K562 (cell line): Measurements from ENCODE around the gene PSMD9. TPM values are rescaled to one million over a fixed set of nuclear protein-coding genes. Genes with fewer than 3 reads are reported as not detected.

ENCODE experiments used
- ADNP ChIP-seq: fragments of 200-800 bp; sonication (Bioruptor generic); IDR thresholded peaks from 2 replicates; pipeline ENCODE4 v1.6.1; 2016; ENCODE audit warnings: missing genetic modification characterization, missing compliant biosample characterization
- ARID1B ChIP-seq: fragments of 450-650 bp; IDR thresholded peaks from 2 replicates; pipeline ENCODE4 v1.6.1; 2016; ENCODE audit warnings: antibody characterized with exemption, mild to moderate bottlenecking, inconsistent platforms
- CBFB ChIP-seq: sonication (generic); formaldehyde crosslinking; IDR thresholded peaks from 2 replicates; pipeline ENCODE4 v1.4.0; 2020; ENCODE audit warnings: mild to moderate bottlenecking, missing genetic modification reagents
- ETV6 ChIP-seq, 3 experiments: fragments of 150-350 bp in 1 of 3; sonication (generic) in 1 of 3; formaldehyde crosslinking in 1 of 3; IDR thresholded peaks; 2 replicates each; pipeline versions ENCODE4 v1.6.1 to v1.8.0; 2014 to 2022; ENCODE audit warnings: borderline replicate concordance in 2 of 3, low read depth in 2 of 3, antibody characterized with exemption in 1 of 3, low read length in 1 of 3, mild to moderate bottlenecking in 1 of 3, missing genetic modification reagents in 1 of 3
- MLLT1 ChIP-seq, 2 experiments: fragments of 450-650 bp; IDR thresholded peaks; 2 replicates each; pipeline ENCODE4 v1.6.1; 2016
- MTA3 ChIP-seq: fragments of 450-650 bp; formaldehyde crosslinking; IDR thresholded peaks from 2 replicates; pipeline ENCODE4 v1.6.1; 2017; ENCODE audit warnings: mild to moderate bottlenecking, borderline replicate concordance
- MYNN ChIP-seq, 2 experiments: sonication (generic); formaldehyde crosslinking in 1 of 2; IDR thresholded peaks; 2 replicates each; pipeline versions ENCODE4 v1.5.0 to v1.6.1; 2016 to 2020; ENCODE audit warnings: antibody characterized with exemption in 1 of 2, missing genetic modification reagents in 1 of 2
- NBN ChIP-seq: fragments of 450-650 bp; IDR thresholded peaks from 2 replicates; pipeline ENCODE4 v1.6.1; 2016; ENCODE audit warnings: low read depth, mild to moderate bottlenecking
- PPARD ChIP-seq: fragments of 250-450 bp; sonication (Bioruptor Pico); IDR thresholded peaks from 2 replicates; pipeline ENCODE4 v1.8.0; 2022; ENCODE audit warnings: inconsistent platforms, mild to moderate bottlenecking, moderate library complexity
- SMARCC2 ChIP-seq: fragments of 450-650 bp; IDR thresholded peaks from 2 replicates; pipeline ENCODE4 v1.6.1; 2017; ENCODE audit warnings: antibody characterized with exemption, moderate library complexity, mild to moderate bottlenecking, low read depth
- SRF ChIP-seq, 2 experiments: fragments of 250-450, 450-650 bp in 1 of 2; sonication (Bioruptor Pico) in 1 of 2; sonication (generic) in 1 of 2; formaldehyde crosslinking; IDR thresholded peaks; 2 replicates each; pipeline versions ENCODE4 v1.5.0 to v1.5.1; 2020 to 2022; ENCODE audit warnings: mild to moderate bottlenecking in 1 of 2, missing genetic modification reagents in 1 of 2
- TEAD4 ChIP-seq, 2 experiments: sonication (generic) in 1 of 2; formaldehyde crosslinking in 1 of 2; IDR thresholded peaks; 2 replicates each; pipeline versions ENCODE4 v1.6.1 to v1.8.0; 2012 to 2022; ENCODE audit warnings: borderline replicate concordance in 1 of 2, inconsistent platforms in 1 of 2, low read length in 1 of 2, mild to moderate bottlenecking in 1 of 2, missing genetic modification reagents in 1 of 2
- ZEB2 ChIP-seq: fragments of 450-650 bp; IDR thresholded peaks from 2 replicates; pipeline ENCODE4 v1.6.1; 2016
- ZNF384 ChIP-seq: IDR thresholded peaks from 2 replicates; pipeline ENCODE4 v1.6.1; 2012; ENCODE audit warnings: low read depth, low read length, improper control_type of control experiment
- ZNF764 ChIP-seq: fragments of 250-450 bp; sonication (Bioruptor Pico); IDR thresholded peaks from 2 replicates; pipeline ENCODE4 v1.4.0; 2020; ENCODE audit warnings: low read depth, mild to moderate bottlenecking, moderate library complexity
- ZNF766 ChIP-seq: fragments of 200-800 bp; sonication (Bioruptor generic); conservative IDR thresholded peaks from 2 replicates; pipeline ENCODE4 v1.6.1; 2016; ENCODE audit warnings: missing genetic modification characterization, missing compliant biosample characterization
- polyA plus RNA-seq, 8 experiments: library from polyadenylated mRNA; depleted of rRNA in 4 of 8; stranded (reverse) in 5 of 8; unstranded in 3 of 8; fragments of >200 nt; fragmentation: Nextera tagmentation in 2 of 8; fragmentation: Illumina TruSeq in 1 of 8; extraction: Ambion mirVana in 2 of 8; extraction: Trizol in 1 of 8; gene quantifications; 2 replicates each; pipeline versions ENCODE4 v1.2.1 to v1.2.3, GENCODE V29; 2011 to 2014; ENCODE audit warnings: inconsistent platforms in 1 of 8, missing spikeins in 1 of 8
- total RNA-seq, 7 experiments: library from RNA; depleted of rRNA in 6 of 7; stranded (reverse); fragments of >200 nt in 6 of 7; fragmentation: Illumina TruSeq in 2 of 7; extraction: Trizol in 2 of 7; gene quantifications; 2 replicates each; pipeline versions ENCODE4 v1.2.1 to v1.2.3, GENCODE V29; 2011 to 2021; ENCODE audit warnings: low replicate concordance in 1 of 7
- TF ChIP-seq, protein P1 (sequence below): sonication (generic); formaldehyde crosslinking; IDR thresholded peaks from 2 replicates; pipeline ENCODE4 v1.8.0; 2022; ENCODE audit warnings: mild to moderate bottlenecking, missing genetic modification reagents
- TF ChIP-seq, protein P2 (sequence below), 2 experiments: fragments of 450-650 bp; IDR thresholded peaks; 2 replicates each; pipeline ENCODE4 v1.6.1; 2018; ENCODE audit warnings: mild to moderate bottlenecking in 2 of 2, low read depth in 1 of 2; ENCODE audit not compliant: partially characterized antibody in 2 of 2

Gene PSMD9
- total and polyA plus RNA-seq, 9 of the 15 experiments (the other 6 are each of a cell fraction or from before 2014, with no cell fraction given), result 12.2 to 143 (median 61.3) TPM

DNA sequence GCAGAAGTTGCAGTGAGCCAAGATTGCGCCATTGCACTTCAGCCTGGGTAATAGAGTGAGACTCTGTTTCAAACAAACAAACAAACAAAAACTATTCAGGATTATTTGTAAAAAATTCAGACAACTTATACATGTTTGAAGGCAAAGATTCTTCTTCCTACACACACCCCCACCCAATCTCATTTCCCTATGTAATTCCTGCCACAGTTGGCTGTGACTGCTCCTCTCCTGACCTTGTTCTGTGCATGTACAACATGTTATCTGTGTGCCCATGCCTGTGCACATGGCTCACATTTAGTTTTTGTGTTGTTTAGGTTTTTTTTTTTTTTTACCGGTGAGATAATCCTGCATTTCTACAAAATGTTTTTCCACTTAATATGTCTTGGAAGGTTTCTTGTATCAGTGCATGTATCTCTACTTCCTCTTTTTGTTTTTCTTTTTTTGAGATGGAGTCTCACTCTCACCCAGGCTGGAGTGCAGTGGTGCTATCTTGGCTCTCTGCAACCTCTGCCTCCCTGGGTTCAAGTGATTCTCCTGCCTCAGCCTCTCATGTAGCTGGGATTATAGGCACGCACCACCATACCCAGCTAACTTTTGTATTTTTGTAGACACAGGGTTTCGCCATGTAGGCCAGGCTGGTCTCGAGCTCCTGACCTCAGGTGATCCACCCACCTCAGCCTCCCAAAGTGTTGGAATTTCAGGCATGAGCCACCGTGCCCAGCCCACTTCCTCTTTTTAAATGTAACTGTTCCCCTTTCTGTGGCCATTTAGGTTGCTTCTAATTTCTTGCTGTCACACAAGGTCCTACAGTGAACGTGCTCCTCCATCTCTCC is 38.5 kb downstream of the PSMD9 start (continued):
- TF ChIP-seq, protein P1, sequence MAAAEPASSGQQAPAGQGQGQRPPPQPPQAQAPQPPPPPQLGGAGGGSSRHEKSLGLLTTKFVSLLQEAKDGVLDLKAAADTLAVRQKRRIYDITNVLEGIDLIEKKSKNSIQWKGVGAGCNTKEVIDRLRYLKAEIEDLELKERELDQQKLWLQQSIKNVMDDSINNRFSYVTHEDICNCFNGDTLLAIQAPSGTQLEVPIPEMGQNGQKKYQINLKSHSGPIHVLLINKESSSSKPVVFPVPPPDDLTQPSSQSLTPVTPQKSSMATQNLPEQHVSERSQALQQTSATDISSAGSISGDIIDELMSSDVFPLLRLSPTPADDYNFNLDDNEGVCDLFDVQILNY (CRISPR knock-in tag), result no peak
- peak; percentile 72; the same call in 1 of the 2 replicates for TF ChIP-seq SMARCC2
- TF ChIP-seq CBFB (CRISPR knock-in tag), result no peak
- peak; percentile 72; the same call in 1 of the 2 replicates for TF ChIP-seq NBN
- peak; percentile 48 to 85; a peak in 3 of 4 replicates for TF ChIP-seq ETV6 (IDR thresholded peaks at IDR 0.05; ENCODE audit: borderline replicate concordance in 1 of 2, low read depth in 2 of 2, low read length in 1 of 2)
- no peak for TF ChIP-seq ETV6 (CRISPR knock-in tag; IDR thresholded peaks at IDR 0.05; ENCODE audit: borderline replicate concordance)
- peak; percentile 75; the same call in 1 of the 2 replicates for TF ChIP-seq MTA3
- TF ChIP-seq MLLT1 (IDR thresholded peaks at IDR 0.05), result peak in 1 of 2 experiments; percentile 35; a peak in 1 of 4 replicates
- TF ChIP-seq SRF (CRISPR knock-in tag; IDR thresholded peaks at IDR 0.05), result peak in 1 of 2 experiments; percentile 76; a peak in 1 of 4 replicates
- TF ChIP-seq PPARD (CRISPR knock-in tag), result no peak
- TF ChIP-seq ZEB2, result peak; percentile 75; the same call in 1 of the 2 replicates
- TF ChIP-seq ARID1B, result peak; percentile 71
- peak; percentile 94 for TF ChIP-seq ZNF766
- TF ChIP-seq TEAD4 (IDR thresholded peaks at IDR 0.05; ENCODE audit: low read length), result peak; percentile 75; the same call in 1 of the 2 replicates
- TF ChIP-seq TEAD4 (CRISPR knock-in tag; IDR thresholded peaks at IDR 0.05; ENCODE audit: borderline replicate concordance), result no peak
- TF ChIP-seq ADNP (tag), result peak; percentile 78
- 0 out of 2 replicates have a peak, but pooled peaks have one; percentile 45 for TF ChIP-seq ZNF384
- TF ChIP-seq ZNF764, result no peak
- TF ChIP-seq, protein P2, sequence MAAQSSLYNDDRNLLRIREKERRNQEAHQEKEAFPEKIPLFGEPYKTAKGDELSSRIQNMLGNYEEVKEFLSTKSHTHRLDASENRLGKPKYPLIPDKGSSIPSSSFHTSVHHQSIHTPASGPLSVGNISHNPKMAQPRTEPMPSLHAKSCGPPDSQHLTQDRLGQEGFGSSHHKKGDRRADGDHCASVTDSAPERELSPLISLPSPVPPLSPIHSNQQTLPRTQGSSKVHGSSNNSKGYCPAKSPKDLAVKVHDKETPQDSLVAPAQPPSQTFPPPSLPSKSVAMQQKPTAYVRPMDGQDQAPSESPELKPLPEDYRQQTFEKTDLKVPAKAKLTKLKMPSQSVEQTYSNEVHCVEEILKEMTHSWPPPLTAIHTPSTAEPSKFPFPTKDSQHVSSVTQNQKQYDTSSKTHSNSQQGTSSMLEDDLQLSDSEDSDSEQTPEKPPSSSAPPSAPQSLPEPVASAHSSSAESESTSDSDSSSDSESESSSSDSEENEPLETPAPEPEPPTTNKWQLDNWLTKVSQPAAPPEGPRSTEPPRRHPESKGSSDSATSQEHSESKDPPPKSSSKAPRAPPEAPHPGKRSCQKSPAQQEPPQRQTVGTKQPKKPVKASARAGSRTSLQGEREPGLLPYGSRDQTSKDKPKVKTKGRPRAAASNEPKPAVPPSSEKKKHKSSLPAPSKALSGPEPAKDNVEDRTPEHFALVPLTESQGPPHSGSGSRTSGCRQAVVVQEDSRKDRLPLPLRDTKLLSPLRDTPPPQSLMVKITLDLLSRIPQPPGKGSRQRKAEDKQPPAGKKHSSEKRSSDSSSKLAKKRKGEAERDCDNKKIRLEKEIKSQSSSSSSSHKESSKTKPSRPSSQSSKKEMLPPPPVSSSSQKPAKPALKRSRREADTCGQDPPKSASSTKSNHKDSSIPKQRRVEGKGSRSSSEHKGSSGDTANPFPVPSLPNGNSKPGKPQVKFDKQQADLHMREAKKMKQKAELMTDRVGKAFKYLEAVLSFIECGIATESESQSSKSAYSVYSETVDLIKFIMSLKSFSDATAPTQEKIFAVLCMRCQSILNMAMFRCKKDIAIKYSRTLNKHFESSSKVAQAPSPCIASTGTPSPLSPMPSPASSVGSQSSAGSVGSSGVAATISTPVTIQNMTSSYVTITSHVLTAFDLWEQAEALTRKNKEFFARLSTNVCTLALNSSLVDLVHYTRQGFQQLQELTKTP (IDR thresholded peaks at IDR 0.05; ENCODE audit: low read depth in 1 of 2, partially characterized antibody in 2 of 2), result peak; percentile 36 to 46
- 0 out of 2 replicates have a peak, but pooled peaks have one; percentile 14 for TF ChIP-seq MYNN (IDR thresholded peaks at IDR 0.05)
- no peak for TF ChIP-seq MYNN (CRISPR knock-in tag; IDR thresholded peaks at IDR 0.05)
